ENCODE data around the gene UBE2G2.

The UBE2G2 gene

DNA sequence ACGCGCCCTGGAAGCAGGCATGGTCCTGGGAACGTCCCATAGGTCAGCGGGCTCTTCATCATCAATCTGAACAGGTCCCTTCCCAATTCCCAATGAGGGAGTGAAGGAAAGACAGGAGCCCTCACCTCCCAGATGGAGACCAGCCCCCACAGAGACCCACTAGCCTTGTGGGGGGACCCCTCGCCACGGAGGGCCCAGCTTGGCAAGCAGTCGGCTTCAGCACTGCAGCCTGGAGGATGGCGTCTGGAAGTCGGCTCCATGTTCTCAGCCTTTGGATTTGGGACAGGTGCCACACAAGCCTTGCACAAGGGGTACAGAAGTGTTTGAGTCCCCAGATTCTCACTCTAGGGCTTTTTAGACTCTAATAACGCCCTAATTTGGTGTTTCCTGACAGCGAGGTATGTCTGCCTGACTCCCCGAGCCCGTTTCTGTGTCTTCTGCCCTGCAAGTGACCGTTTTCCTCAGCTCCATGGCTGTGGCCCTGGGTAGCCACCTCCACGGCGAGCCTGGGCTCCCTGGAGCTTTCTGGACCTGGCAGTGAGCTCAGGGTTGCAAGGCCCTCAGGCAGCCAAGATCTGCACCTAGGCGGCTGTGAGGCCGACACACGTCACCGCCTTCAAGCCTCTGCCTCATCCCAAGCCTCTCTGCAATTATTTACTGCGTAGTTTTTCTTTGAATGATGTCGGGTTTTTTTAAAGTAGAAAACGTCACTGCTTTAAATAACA, 41.3 kb upstream of the UBE2G2 start:
- H3K9me3 Mint-ChIP-seq = no peaks in the 10 kb centered on the region
- no peak overlapping the region for H3K4me3 Mint-ChIP-seq
- peaks cover 12% of the 10 kb centered on the region for H3K4me1 Mint-ChIP-seq
- H3K36me3 Mint-ChIP-seq (ENCODE audit: low read depth) = no peaks in the 10 kb centered on the region
- no peak overlapping the region for H3K27ac Mint-ChIP-seq
- TF ChIP-seq, protein P1, sequence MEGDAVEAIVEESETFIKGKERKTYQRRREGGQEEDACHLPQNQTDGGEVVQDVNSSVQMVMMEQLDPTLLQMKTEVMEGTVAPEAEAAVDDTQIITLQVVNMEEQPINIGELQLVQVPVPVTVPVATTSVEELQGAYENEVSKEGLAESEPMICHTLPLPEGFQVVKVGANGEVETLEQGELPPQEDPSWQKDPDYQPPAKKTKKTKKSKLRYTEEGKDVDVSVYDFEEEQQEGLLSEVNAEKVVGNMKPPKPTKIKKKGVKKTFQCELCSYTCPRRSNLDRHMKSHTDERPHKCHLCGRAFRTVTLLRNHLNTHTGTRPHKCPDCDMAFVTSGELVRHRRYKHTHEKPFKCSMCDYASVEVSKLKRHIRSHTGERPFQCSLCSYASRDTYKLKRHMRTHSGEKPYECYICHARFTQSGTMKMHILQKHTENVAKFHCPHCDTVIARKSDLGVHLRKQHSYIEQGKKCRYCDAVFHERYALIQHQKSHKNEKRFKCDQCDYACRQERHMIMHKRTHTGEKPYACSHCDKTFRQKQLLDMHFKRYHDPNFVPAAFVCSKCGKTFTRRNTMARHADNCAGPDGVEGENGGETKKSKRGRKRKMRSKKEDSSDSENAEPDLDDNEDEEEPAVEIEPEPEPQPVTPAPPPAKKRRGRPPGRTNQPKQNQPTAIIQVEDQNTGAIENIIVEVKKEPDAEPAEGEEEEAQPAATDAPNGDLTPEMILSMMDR (IDR thresholded peaks at IDR 0.05; ENCODE audit: unreplicated experiment in 3 of 3) = no peak
- peaks cover 28% of the 10 kb centered on the region for H3K27me3 Mint-ChIP-seq (ENCODE audit: low read depth)

DNA sequence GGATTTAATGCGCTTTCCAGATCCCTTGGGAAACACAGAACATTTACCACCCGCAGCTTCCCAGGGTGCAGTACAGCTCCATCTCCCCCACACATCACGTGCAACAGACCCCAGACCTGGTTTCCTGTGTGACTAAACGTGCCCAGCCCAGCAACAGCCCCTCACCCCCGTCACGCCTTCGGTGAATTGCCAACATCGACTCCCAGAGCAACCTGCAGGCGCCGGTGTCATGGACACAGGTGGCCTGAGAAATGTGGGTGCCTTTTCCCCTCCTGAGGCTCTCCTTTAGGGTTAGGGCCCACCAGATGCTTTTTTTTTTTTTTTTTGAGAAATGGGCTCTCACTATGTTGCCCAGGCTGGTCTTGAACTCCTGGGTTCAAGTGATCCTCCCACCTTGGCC, 40.5 kb upstream of the UBE2G2 start:
- H3K36me3 Mint-ChIP-seq (ENCODE audit: low read depth) = no peaks in the 10 kb centered on the region
- no peaks in the 10 kb centered on the region for H3K9me3 Mint-ChIP-seq
- H3K27me3 Mint-ChIP-seq (ENCODE audit: low read depth) = peaks cover 25% of the 10 kb centered on the region
- no peak overlapping the region for H3K27ac Mint-ChIP-seq
- H3K4me3 Mint-ChIP-seq = no peak overlapping the region
- TF ChIP-seq, protein P1 (IDR thresholded peaks at IDR 0.05; ENCODE audit: unreplicated experiment in 3 of 3) = no peak
- peaks cover 12% of the 10 kb centered on the region for H3K4me1 Mint-ChIP-seq

DNA sequence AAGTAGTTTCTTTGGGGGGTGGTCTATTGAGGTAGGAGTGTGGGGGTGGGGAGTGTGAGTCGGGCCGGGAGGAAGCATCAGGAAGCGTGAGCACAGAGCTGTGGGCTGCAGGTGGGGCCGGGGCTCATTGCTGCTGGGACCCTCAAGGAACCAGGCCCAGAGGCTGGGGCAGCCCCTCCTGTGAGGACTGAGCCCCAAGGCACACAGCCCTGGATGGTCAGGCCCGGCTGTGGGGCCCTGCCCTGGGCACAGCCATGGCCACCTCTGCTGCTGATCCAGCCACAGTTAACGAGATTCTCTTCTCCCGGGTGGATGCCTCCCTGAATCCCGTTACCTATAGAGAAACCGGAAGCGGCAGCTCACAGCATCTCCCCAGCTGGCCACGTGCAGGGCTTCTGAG, 39.2 kb upstream of the UBE2G2 start:
- Mint-ChIP-seq H3K9me3 (no peaks in the 10 kb centered on the region), H3K27ac (no peak overlapping the region), H3K4me1 (peaks cover 4% of the 10 kb centered on the region), H3K27me3 (ENCODE audit: low read depth) (peaks cover 28% of the 10 kb centered on the region), H3K36me3 (ENCODE audit: low read depth) (no peaks in the 10 kb centered on the region), H3K4me3 (no peak overlapping the region)
- TF ChIP-seq, protein P1 (IDR thresholded peaks at IDR 0.05; ENCODE audit: unreplicated experiment in 3 of 3) = no peak

DNA sequence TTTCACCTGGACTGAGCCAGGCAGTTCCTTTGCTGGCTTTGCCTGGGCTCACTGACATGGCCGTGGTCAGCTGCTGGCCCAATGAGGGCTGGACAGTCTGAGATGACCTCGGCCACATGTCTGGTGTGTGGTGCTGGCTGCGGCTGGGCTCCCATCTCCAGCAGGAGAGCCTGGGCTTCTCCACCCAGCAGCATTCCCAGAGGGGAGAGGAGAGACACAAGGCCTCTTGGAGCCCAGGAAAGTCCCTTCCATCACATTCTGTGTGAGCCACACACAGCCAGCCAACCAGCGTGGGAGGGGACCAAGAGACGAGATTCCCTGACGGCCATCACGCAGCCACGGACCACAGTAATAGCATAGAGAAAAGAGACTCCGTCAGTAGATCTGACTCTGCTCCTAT, 37.3 kb upstream of the UBE2G2 start:
- no peak overlapping the region for H3K27ac Mint-ChIP-seq
- no peak overlapping the region for H3K4me3 Mint-ChIP-seq
- no peaks in the 10 kb centered on the region for H3K9me3 Mint-ChIP-seq
- H3K27me3 Mint-ChIP-seq (ENCODE audit: low read depth) = peaks cover 28% of the 10 kb centered on the region
- H3K36me3 Mint-ChIP-seq (ENCODE audit: low read depth) = no peaks in the 10 kb centered on the region
- TF ChIP-seq, protein P1 (IDR thresholded peaks at IDR 0.05; ENCODE audit: unreplicated experiment in 3 of 3) = no peak
- H3K4me1 Mint-ChIP-seq = no peaks in the 10 kb centered on the region

DNA sequence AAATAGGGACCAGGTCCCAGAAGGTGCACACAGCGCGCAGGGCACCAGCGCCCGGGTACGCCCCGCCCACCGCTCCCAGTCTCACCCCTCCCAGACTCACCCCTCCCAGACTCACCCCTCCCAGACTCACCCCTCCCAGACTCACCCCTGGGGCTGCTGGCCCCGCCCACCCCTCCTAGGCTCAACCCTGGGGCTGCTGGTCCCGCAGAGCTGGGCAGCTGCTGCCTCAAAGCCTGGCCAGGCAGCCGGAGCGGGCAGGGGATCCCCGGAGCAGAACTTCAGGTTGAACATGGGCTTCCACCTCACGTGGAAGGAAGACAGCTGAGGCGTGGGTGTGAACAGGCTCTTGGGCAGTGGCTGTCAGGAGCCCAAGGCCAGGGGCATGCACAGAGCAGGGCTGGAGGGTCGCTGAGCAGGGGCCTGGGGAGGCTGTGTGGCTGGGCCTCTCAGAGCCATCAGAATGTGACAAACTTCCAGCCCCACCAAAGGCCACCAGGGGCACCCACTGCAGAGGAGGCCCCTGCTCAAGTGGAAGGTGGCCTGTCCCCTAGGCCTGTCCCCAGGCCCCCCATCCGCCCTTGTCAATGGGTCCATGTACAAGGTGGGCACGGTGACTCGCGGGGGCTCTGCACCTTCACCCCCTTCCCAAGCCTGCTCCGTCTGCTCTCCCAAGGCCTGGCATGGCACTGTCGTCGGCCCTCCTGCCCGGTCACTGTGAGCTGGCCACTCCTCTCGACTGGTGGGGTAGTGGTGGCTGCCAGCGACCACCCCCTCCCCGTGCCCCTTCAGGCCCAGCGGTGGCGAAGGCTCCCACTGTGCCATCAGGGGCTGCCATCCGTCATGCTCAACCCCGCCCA, 36.6 kb upstream of the UBE2G2 start:
- Mint-ChIP-seq H3K27ac (no peak overlapping the region), H3K4me3 (no peak overlapping the region), H3K27me3 (ENCODE audit: low read depth) (peaks cover 23% of the 10 kb centered on the region), H3K9me3 (no peaks in the 10 kb centered on the region), H3K36me3 (ENCODE audit: low read depth) (no peaks in the 10 kb centered on the region), H3K4me1 (no peaks in the 10 kb centered on the region)
- TF ChIP-seq, protein P1 (IDR thresholded peaks at IDR 0.05; ENCODE audit: unreplicated experiment in 3 of 3) = no peak

Measured in nephron (organoid).